Glomerular visceral epithelial cell (primary cell): ENCODE measurements around the gene CDYL.

Experiments used
- DNase-seq: peaks from one replicate; pipeline ENCODE4 v3.0.0-alpha.2; 2016; ENCODE audit errors: extremely low spot score

The CDYL gene

GRCh38 chr6:4935975-4936680 lies 159.9 kb downstream of the CDYL start:
- no peak for DNase-seq

GRCh38 chr6:4936681-4937041 lies 160.5 kb downstream of the CDYL start:
- peak; percentile 37 for DNase-seq

DNA sequence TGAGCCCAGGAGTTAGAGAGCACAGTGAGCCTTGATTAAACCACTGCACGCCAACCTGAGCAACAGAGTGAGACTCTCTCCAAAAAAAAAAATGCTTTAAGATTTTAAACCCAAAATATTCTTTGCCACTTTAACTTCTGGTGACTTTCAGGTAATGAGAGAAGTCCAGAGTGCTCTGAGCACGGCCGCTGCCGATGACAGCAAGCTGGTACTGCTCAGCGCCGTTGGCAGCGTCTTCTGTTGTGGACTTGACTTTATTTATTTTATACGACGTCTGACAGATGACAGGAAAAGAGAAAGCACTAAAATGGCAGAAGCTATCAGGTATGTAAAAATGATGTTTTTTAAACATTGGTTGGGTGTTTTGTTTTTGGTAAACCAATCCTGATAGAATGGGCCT lies 161.2 kb downstream of the CDYL start:
- DNase-seq = no peak

DNA sequence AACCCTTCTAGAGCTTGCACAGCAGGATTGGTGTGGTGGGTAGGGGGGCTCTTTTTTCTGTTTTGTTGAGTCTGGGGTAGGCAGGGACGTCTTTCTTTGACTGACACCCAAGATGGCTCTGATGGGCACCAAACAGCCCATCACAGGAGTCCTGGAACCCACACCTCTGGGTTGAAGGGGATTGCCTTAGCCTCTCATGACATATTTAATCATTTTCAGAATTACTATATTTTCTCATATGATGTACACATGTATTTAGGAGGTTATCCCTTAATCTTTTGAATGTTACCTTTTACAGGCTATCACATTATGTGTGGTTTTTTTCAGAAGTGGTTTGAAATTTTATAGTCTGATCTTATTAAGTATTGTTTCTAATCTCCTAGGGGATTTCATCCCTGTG lies 163.0 kb downstream of the CDYL start:
- no peak for DNase-seq

- DNase-seq = peak; percentile 30
Observed at GRCh38 chr6:4940416-4940815, 164.2 kb downstream of the CDYL start.

- DNase-seq = peak; percentile 96
Observed at GRCh38 chr6:4941782-4942672, 165.8 kb downstream of the CDYL start.

- DNase-seq = no peak
Observed at GRCh38 chr6:4942673-4943009, 166.4 kb downstream of the CDYL start.

GRCh38 chr6:4943716-4944115 lies 167.5 kb downstream of the CDYL start:
- DNase-seq = no peak

DNA sequence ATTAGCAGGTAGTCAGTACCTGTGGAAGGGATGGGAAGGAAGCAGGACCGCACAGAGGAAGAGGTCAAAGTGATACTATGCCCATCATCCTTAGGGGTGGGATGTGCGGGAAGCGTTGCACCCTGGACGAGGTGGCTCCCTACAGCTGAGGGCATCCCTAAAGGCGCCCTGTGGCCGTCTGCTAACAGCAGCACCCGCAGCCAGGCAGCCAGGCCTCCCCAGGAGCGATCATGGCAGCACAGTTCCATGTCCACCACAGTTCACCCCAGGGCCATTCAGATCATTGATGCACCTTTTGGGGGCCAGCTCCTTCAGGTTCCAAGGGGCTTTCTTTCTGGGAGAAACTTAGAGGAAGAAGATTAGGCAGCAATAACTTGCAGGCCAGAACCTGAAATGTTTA lies 168.1 kb downstream of the CDYL start:
- DNase-seq = no peak

- DNase-seq = no peak
Observed at GRCh38 chr6:4946521-4946920, 170.3 kb downstream of the CDYL start.

DNA sequence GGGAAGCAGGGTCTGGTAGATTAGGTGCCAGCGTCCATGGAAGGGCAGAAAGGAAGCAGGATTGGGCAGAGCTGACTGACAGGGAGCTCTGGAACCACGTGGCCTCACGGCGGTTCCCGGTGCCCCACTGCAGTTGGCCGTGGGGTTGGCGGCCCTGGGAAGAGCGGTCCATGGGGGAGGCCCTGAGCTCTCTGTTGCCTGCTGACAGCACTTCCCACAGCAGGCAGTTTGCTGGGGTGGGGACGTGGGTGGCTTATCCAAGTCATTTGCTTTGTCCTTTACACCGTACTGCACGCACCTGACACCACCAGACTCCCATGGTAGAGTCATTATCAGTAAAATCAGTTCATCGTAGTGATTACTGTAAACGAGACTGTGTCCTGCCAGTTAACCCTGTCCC lies 171.5 kb downstream of the CDYL start:
- no peak for DNase-seq

- DNase-seq = no peak
Observed at GRCh38 chr6:4948781-4949450, 172.7 kb downstream of the CDYL start.

- no peak for DNase-seq
Observed at GRCh38 chr6:4950076-4950475, 173.9 kb downstream of the CDYL start.

GRCh38 chr6:4950836-4951533 lies 174.8 kb downstream of the CDYL start:
- no peak for DNase-seq

DNA sequence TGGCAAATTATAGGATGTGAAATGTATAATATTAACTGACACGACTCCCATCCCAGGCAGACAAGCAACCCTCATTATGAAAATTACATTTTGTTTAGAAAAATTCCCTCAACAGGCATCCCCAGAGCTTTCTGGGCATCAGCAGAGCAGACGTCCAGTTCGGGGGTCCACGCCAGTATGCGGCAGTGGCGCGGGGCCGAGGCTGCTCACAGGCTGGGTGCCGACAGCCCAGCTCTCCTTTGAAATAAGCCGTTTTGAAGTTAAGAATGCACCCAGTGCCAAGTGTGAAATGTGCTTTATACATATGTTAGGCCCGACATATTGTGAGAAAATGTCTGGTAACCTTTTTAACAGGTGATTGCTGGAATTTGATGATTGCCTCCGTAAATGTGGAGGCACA lies 177.2 kb downstream of the CDYL start:
- no peak for DNase-seq

GRCh38 chr6:4956625-4957024 lies 180.4 kb downstream of the CDYL start:
- no peak for DNase-seq

DNA sequence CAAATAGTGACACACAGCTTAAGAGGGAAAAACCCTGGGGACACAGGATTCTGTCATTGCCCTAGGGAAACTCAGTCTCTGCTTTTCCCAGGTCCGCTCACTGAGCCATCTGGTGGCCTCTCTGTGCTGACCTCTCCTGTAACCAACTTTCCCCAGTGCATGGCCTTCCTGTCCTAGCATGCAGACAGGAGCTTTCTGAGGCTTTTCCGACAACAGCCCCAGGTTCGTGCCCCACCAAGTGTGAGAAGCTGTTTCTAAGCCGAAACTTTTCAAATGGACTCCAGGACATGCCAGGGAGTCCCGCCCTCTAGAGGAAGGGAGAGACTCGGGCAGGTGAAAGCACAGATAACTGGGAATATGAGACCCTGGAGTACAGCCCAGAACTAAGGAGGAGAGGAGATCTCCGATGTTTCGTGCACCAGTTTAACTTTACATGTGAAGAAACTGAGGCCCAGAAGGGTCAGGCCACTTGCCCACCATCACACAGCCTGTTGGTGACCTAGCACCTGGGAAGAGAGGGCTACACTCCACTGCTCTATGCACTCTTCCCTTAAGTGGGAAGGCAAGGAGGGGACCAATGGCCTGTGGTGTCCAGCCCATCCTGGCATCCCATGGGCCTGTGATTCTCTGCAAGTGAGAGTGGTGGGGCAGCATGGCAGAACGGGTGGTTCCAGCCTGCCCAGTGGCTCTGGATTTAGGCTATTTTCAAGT lies 181.5 kb downstream of the CDYL start:
- peak; percentile 9 for DNase-seq

DNA sequence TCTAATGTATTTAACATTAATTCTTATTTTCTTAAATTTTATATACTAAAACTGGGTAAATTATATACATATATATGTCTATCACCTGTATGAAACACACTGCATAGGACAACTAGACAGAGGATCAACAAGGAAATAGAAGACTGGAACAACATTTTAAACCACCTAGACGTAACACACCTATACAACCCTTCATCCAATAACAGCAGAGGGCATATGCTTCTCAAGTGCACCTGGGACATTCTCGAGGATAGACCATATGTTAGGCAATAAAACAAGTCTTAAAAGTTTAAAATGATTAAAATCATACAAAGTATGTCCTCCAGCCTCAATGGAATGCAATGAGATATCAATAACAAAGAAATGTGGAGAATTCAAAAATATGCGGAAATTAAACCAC lies 182.4 kb downstream of the CDYL start:
- DNase-seq = no peak

GRCh38 chr6:4961322-4962168 lies 185.3 kb downstream of the CDYL start:
- no peak for DNase-seq

- DNase-seq = no peak
Observed at GRCh38 chr6:4962905-4963304, 186.7 kb downstream of the CDYL start.
